ENCODE measurements around the gene PCP4. TPM values are rescaled to one million over a fixed set of nuclear protein-coding genes. Genes with fewer than 3 reads are reported as not detected.

Gene PCP4
- total RNA-seq, 1 donor from 2014 or later, result not detected

DNA sequence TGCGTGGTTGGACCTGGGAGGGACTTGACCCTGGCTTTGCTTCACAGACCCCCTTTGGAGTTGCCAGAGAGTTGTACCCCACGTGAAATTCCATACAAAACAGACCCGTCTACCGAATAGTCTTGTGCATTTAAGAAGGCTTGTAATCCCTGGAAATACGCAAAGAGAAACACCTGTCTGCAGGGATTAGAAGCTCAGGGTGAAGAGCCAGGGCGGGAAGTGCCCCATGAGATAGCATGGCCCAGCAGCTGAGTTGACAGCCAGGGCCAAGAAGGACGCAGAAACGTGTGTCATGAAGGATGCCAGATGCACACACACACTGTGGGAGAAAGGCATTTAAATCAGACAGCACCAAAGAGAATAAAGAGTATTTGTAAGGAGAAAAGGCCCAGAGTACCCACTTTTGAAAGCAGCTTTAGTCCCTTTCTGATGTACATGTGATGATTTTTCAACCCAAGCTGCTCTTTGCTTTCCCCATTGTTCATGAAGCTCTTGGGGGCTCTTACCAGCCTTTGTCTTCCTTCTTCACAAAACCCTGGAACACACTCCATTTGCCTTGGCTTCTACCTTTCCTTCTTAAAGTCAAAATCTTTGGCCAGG lies 46.6 kb downstream of the PCP4 start:
- no peak for ATAC-seq
- DNase-seq (ENCODE audit: low spot score), result no peak

DNA sequence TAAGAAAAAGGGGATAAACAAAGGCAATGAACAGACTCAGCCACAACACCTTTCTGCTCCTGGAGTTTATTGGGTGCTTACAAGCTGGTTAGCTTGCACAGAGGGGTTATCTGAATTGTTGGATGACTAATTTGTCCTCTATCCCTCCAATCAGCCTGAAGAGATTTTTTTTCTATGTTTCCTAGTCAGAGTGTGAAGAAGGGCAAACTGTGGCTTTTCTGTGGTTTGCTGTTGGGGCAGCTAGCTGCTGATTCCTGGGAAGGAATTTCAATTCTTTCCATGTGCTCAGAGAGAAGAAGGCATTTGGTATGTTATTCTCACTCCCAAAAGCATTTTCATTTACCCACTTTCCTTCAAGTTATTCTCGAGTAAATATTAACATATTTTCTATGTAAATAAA lies 48.6 kb downstream of the PCP4 start:
- DNase-seq (ENCODE audit: low spot score), result no peak
- ATAC-seq, result no peak

DNA sequence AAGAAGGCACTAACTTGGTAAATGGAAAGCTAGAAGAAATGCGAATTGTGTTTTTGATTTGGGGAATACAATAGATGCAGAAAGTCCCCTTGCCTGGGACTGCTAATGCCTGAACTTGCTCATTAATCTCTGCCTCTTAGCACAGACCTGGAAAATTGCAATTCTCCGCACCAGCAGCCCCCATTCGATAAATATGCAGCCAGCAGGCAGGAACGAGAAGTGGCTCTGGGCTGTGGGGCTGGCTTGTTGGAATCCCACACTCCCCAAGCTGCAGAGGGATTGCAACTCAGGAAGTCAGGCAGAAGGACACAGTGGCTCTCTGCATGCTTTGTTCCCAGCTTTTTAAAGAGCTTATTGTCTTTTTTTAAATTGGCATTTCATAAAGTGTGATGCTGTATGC lies 51.3 kb downstream of the PCP4 start:
- DNase-seq (ENCODE audit: low spot score) (no peak), ATAC-seq (no peak)

- no peak for DNase-seq (ENCODE audit: low spot score)
- ATAC-seq, result no peak
Observed at GRCh38 chr21:39923476-39923875, 56.2 kb downstream of the PCP4 start.

DNA sequence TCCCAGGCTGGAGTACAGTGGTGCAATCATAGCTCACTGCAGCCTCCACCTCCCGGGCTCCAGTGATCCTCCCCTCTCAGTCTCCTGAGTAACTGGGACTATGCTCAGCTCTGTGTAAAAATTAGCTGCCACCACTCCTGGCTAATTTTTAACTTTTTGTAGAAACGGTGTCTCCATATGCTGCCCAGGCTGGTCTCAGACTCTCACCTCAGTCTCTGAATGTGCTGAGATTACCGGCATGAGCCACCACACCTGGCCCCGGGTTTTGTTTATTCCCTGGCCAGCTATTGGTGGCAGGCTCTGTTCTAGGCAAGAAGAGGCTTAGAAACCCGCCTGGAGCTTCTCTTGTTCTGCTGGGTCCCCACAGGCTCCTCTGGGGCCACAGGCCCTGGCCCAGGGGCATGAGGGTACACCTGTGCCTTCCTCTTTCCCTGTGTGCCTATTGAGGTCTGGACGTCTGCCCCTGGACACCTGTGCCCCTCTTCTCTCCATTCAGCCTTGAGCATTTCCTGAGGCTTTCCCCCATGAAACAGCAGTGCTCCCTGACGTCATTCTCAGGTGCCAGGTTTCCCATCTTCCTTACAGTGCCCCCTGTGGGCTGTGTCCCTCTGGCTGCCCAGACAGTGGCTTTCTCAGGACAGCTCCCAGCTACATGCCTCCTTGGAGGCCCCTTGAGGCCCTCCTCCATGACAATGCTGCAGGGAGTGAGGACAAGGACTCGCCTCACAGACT lies 57.5 kb downstream of the PCP4 start:
- ATAC-seq, result no peak
- no peak for DNase-seq (ENCODE audit: low spot score)

DNA sequence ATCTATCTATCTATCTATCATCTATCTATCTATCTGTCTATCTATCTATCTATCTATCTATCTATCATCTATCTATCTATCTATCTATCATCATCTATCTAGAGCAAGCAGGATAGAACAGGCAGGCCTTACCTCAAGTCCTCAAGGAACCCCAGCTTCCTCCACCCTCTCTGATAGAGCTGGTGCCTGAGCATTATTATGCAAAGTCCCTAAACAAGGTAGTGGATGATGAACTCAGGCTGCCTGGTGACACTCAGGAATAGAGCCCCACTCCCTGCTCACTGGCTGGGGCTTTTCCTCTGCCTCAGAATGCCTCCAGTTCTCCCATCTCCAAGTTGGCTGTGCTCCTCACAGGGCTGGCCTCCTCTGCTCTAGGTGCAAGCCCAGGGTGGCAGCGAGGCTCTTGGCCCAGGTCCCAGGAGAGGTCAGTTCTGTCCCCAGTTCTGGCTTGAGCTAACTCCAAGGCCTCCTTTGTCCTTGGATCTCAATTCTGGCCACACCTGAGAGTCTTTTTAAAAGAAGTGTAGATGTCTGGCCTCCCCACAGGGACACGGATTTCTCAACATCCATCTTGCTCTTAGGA lies 60.2 kb downstream of the PCP4 start:
- ATAC-seq, result no peak
- DNase-seq (ENCODE audit: low spot score), result no peak

- ATAC-seq (no peak), DNase-seq (ENCODE audit: low spot score) (no peak)
Observed at GRCh38 chr21:39932335-39932734, 65.1 kb downstream of the PCP4 start.

DNA sequence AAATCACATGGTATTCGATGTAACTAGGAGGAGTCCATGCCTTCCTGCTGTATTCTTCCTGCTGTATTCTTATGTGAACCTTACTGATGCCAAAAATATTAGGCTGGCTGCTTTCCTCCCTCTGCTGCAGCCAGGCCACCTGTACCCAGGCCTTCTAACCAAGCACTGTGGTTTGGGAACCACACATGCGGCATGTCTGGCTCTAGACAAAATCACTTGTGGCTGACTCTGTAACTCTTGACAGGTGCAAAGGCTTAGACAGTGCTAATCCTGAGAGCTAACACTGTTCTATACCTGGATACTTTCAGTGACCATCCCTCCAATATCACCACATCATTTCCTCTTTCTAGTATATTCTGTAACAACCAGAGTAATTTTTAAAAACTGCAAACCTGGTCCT lies 67.7 kb downstream of the PCP4 start:
- no peak for ATAC-seq

GRCh38 chr21:39935716-39936115 lies 68.5 kb downstream of the PCP4 start:
- DNase-seq (ENCODE audit: low spot score), result no peak
- no peak for ATAC-seq

More for the DNA sequence above, 67.7 kb downstream of the PCP4 start:
- no peak for DNase-seq (ENCODE audit: low spot score)

DNA sequence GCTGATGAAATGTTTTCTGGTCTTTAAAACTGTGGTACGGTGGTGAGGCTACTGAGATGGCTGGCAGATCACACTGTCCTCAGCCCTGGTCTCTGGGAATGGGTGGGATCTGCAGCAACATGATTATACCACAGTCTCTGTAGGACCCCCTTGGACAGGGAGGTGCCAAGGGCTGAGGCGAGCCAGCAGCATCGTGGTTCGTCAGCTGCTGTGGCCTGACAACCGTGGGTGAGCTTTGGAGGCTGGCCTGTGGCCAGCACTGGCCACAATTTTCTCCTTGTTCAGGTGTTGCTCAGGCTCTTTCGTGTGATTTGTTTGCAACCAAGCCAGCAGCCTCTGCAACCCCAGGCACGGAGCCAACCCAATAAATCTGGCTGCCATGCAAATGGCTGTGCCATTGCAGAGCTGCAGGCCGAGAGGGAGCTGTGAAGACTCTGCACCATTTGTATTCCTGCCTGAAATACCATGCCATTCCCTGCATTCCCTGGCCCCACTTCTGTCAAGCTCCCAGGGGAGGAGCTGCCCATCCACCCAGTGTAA lies 70.9 kb downstream of the PCP4 start:
- no peak for ATAC-seq
- no peak for DNase-seq (ENCODE audit: low spot score)

DNA sequence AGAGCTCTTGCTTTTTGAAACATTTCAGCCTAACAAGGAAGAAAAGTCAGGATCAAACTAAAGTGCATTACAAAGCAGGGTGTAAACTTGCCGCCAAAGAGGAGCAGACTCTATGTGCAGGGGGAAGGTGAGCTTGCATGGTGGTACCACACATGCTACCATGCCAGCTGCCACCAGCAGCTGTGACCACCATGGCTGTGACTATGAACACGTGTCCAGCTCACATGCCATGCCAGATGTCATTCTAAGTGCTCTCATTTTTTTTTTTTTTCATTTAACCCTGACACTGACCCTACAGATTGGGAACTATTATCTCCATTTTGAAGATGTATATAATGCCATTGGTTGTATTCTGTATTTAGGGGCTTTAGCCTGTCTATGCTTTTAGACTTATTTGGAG lies 79.0 kb downstream of the PCP4 start:
- DNase-seq (ENCODE audit: low spot score) (no peak), ATAC-seq (no peak)

DNA sequence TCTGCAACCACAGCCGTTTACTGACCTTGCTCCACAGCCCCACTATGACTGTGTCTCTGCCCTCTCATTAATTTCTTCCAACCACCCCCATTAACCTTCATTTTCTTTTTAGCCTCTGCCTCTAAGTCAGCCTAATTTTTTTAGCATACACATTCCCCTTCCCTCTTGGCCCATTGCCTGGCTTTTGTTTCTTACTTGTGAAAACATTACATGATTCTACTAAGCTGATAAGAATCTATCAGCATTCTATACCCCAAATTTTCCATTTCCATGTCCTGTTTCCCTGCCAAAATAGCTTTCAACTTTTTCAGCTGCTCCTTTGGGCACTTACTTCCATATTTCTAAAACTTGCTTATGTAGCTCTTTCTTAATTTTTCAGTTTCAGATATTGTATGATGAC lies 79.8 kb downstream of the PCP4 start:
- ATAC-seq (no peak), DNase-seq (ENCODE audit: low spot score) (no peak)

GRCh38 chr21:39951183-39952101 lies 84.2 kb downstream of the PCP4 start:
- DNase-seq (ENCODE audit: low spot score) (no peak), ATAC-seq (no peak)

DNA sequence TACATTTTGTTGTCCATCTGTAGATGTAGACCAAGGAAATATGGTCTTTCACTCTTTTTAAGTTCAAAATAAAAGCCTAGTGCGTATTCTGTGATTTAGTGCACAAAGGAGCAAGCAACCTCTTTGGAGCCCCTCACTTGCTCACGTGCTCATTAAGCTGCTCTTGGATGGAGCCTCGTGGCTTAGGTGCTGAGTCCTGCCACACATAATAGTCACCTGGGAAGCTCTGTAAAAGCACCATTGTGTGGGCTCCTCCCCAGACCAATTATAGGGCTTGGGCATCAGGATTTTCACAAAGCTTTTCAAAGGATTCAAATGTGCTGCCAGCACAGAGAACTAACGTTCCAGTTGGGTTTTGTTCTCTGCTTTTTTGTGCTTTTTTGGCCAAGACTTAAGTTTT lies 85.0 kb downstream of the PCP4 start:
- ATAC-seq, result no peak
- DNase-seq (ENCODE audit: low spot score), result no peak

DNA sequence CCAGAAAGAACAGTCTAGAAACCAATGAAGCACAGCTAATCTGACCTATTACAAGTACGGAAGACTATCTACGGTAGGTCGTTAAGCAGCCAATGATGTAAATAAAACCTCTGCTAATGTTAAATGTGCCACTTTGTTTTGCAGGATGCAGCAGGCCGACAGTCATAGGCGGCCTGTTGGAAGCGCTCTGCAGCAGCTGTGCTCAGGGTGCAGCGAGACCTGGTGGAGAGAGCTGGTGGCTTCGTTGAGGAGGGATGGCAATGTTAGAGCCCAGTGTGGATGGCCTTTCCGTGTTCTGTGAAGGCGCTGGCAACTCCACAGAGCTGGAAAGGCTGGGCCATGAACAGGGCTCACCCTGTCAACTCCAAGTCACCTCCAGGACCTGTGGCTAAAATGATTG lies 87.3 kb downstream of the PCP4 start:
- DNase-seq (ENCODE audit: low spot score) (no peak), ATAC-seq (no peak)

DNA sequence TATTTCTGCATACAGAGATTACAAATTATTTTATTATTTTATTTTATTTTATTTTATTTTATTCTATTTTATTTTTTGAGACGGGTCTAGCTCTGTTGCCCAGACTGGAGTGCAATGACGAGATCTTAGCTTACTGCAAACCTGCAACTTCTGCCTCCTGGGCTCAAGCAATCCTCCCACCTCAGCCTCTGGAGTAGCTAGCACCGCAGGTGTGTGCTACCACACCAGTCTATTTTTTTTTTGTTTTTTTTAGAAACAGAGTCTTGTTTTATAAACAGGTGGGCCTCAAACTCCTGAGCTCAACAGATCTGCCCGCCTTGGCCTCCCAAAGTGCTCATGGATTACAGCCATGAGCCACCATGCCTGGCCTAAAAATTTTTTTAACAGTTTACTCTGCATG lies 88.1 kb downstream of the PCP4 start:
- no peak for DNase-seq (ENCODE audit: low spot score)
- no peak for ATAC-seq

DNA sequence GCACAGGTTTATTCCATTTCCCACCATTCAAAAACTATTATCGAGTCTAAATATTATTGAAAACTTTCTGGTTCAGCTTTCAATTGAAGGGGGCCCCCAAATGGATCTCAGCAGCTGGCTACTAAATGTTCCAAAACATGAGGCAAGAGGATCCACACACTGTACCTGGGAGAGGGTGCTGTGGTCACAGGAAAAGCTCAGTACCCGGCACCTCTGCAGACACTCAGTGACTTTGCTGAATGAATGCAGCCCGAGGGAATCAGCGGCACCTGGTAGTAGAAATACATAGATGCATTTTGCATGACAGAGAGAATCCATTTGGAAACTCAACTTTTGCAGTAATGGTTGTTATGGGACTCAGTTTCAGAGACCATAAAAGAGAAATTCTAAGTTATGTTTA lies 89.3 kb downstream of the PCP4 start:
- no peak for ATAC-seq
- DNase-seq (ENCODE audit: low spot score), result no peak

GRCh38 chr21:39958731-39959130 lies 91.5 kb downstream of the PCP4 start:
- DNase-seq (ENCODE audit: low spot score) (no peak), ATAC-seq (no peak)

- DNase-seq (ENCODE audit: low spot score), result no peak
- no peak for ATAC-seq
Observed at GRCh38 chr21:39961251-39961650, 94.0 kb downstream of the PCP4 start.

DNA sequence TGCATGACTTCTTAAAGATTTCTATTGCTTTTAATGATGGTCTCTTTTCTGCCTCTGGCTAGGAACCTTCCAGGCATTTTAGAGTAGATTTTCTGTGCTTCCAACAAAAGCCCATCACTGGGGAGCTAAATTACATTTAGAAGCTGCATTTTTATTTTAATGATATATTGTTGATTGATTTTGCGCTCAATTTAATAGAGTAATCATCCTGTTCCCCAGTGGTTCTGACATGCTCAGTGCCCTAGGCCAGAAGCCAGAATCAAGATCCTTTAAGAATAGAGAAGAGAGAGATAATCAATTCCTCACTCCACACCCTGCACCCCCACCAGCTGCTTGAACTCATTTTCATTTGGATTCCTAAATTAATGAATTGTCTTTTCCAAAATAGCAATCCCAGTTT lies 97.8 kb downstream of the PCP4 start:
- no peak for DNase-seq (ENCODE audit: low spot score)
- no peak for ATAC-seq

GRCh38 chr21:39966786-39967185 lies 99.5 kb downstream of the PCP4 start:
- ATAC-seq, result no peak
- no peak for DNase-seq (ENCODE audit: low spot score)
